Smooth muscle cell (in vitro differentiated cells): ENCODE data around the gene EFCC1. TPM values are rescaled to one million over a fixed set of nuclear protein-coding genes. Genes with fewer than 3 reads are reported as not detected.

ENCODE experiments used
- DNase-seq: peaks from one replicate; lab custom pipeline; 2025; ENCODE audit not compliant: unreplicated experiment; lab: John Stamatoyannopoulos, UW
- H2AFZ ChIP-seq: fragments of 200-600 bp; sonication (generic); 2 replicates; pipeline ENCODE4 v1.6.0; 2016; ENCODE audit warnings: antibody characterized with exemption, low read depth, mild to moderate bottlenecking
- H3F3A ChIP-seq: fragments of 200-600 bp; sonication (generic); 2 replicates; pipeline ENCODE4 v1.6.0; 2017; ENCODE audit warnings: antibody characterized with exemption, low read depth
- H3K27ac ChIP-seq: fragments of 200-600 bp; sonication (generic); 2 replicates; pipeline ENCODE4 v1.5.1; 2016; ENCODE audit warnings: low read depth, mild to moderate bottlenecking
- H3K27me3 ChIP-seq: fragments of 200-600 bp; sonication (generic); 2 replicates; pipeline ENCODE4 v1.6.1; 2016; ENCODE audit warnings: low read depth, mild to moderate bottlenecking
- H3K36me3 ChIP-seq: fragments of 200-600 bp; sonication (generic); 2 replicates; pipeline ENCODE4 v1.5.1; 2016; ENCODE audit warnings: low read depth
- H3K4me1 ChIP-seq: fragments of 200-600 bp; sonication (generic); 2 replicates; pipeline ENCODE4 v1.5.1; 2016; ENCODE audit warnings: low read depth
- H3K4me2 ChIP-seq: fragments of 200-600 bp; sonication (generic); 2 replicates; pipeline ENCODE4 v1.6.0; 2016; ENCODE audit warnings: mild to moderate bottlenecking
- H3K4me3 ChIP-seq: fragments of 200-600 bp; sonication (generic); 2 replicates; pipeline ENCODE4 v1.5.1; 2016; ENCODE audit warnings: mild to moderate bottlenecking
- H3K79me2 ChIP-seq: fragments of 200-600 bp; sonication (generic); 2 replicates; pipeline ENCODE4 v1.6.0; 2016; ENCODE audit warnings: low read depth, mild to moderate bottlenecking
- H3K9ac ChIP-seq: fragments of 200-600 bp; sonication (generic); 2 replicates; pipeline ENCODE4 v1.6.0; 2016; ENCODE audit warnings: low read depth
- H3K9me3 ChIP-seq: fragments of 200-600 bp; sonication (generic); replicated peaks from 2 replicates; pipeline ENCODE4 v1.5.1; 2016; ENCODE audit warnings: low read depth
- H4K20me1 ChIP-seq: fragments of 200-600 bp; sonication (generic); 2 replicates; pipeline ENCODE4 v1.6.0; 2016; ENCODE audit warnings: low read depth
- WGBS: methylation state at CpG from one replicate; pipeline ENCODE4 v1.1.7; 2016; ENCODE audit warnings: low lambda C conversion rate; 5-methylcytosine and 5-hydroxymethylcytosine counted together
- polyA plus RNA-seq: library from polyadenylated mRNA; unstranded; fragments of >200 nt; fragmentation: Nextera tagmentation; extraction: Ambion mirVana; gene quantifications from 2 replicates; pipeline ENCODE4 v1.2.1, GENCODE V29; 2016
- total RNA-seq: library from RNA; depleted of rRNA; stranded (reverse); fragments of >200 nt; gene quantifications from 2 replicates; pipeline ENCODE4 v1.2.3, GENCODE V29; 2014
- TF ChIP-seq, protein P1 (sequence below): fragments of 200-600 bp; sonication (generic); IDR thresholded peaks from 2 replicates; pipeline ENCODE4 v1.5.1; 2017; ENCODE audit warnings: borderline replicate concordance, mild to moderate bottlenecking, antibody characterized with exemption; ENCODE audit not compliant: insufficient read depth, poor library complexity, severe bottlenecking

Gene EFCC1
- total and polyA plus RNA-seq, 2 experiments from 2014 or later, result 0.26 TPM; not detected in 1

DNA sequence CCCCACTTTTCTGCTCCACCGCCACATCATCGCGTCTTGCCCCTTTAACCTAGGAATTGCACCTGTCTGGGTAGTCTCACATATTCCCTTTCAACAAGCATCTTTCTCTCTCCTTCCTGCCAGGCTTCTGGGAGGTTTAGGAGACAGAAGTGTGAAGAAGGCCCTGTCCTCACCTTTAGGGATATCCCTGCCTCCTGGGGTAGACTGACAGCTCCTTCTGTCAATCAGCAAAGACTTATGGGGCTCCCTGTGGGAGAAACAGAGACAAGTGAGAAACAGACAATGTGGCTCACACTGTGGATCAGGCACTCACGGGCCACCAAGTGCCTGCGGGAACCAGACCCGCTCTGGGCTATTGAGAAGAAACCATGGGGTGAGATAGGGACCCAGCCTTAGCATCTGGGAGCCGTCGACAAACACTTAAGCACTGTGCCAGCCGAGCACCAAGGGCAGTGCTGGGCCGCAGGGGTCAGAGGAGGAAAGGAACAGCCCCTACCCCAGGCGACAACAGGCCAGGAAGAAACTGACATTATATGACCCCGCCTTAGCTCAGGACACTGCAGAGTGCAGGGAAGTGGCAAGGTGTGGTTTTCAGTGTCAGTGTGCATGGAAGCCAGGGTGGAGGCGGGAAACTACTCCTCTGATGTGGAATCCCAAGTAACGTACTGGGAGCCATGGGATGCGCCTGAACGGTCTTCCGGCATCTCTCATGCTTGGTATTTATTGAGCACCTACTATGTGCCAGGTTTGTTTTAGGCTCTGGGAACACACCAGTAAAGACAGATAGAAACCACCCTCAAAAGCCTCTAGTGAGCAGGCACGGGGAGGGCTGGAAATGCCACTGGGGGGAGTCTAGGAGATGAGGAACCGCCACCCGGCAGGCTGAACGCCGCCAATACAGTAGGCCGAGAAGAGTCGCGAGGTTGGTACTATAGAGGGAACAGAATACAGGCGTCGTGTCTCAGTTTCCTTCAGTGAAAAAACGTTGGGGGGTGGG, 1.8 kb downstream of the EFCC1 start:
- TF ChIP-seq, protein P1, sequence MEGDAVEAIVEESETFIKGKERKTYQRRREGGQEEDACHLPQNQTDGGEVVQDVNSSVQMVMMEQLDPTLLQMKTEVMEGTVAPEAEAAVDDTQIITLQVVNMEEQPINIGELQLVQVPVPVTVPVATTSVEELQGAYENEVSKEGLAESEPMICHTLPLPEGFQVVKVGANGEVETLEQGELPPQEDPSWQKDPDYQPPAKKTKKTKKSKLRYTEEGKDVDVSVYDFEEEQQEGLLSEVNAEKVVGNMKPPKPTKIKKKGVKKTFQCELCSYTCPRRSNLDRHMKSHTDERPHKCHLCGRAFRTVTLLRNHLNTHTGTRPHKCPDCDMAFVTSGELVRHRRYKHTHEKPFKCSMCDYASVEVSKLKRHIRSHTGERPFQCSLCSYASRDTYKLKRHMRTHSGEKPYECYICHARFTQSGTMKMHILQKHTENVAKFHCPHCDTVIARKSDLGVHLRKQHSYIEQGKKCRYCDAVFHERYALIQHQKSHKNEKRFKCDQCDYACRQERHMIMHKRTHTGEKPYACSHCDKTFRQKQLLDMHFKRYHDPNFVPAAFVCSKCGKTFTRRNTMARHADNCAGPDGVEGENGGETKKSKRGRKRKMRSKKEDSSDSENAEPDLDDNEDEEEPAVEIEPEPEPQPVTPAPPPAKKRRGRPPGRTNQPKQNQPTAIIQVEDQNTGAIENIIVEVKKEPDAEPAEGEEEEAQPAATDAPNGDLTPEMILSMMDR, result no peak
- no peak for DNase-seq
- H3K4me2 ChIP-seq, result no peak overlapping the region
- peaks cover 18% of the 10 kb centered on the region for H3K4me1 ChIP-seq
- no peaks in the 10 kb centered on the region for H3K79me2 ChIP-seq
- H3F3A ChIP-seq, result no peaks in the 10 kb centered on the region
- H3K9me3 ChIP-seq, result no peaks in the 10 kb centered on the region
- H3K27me3 ChIP-seq, result peaks cover 89% of the 10 kb centered on the region
- no peak overlapping the region for H2AFZ ChIP-seq
- H3K36me3 ChIP-seq, result no peaks in the 10 kb centered on the region
- H3K4me3 ChIP-seq, result no peak overlapping the region
- 58% methylated on average over 28 of the region's 28 CpGs for WGBS
- H3K9ac ChIP-seq, result no peak overlapping the region
- no peaks in the 10 kb centered on the region for H4K20me1 ChIP-seq
- no peak overlapping the region for H3K27ac ChIP-seq

DNA sequence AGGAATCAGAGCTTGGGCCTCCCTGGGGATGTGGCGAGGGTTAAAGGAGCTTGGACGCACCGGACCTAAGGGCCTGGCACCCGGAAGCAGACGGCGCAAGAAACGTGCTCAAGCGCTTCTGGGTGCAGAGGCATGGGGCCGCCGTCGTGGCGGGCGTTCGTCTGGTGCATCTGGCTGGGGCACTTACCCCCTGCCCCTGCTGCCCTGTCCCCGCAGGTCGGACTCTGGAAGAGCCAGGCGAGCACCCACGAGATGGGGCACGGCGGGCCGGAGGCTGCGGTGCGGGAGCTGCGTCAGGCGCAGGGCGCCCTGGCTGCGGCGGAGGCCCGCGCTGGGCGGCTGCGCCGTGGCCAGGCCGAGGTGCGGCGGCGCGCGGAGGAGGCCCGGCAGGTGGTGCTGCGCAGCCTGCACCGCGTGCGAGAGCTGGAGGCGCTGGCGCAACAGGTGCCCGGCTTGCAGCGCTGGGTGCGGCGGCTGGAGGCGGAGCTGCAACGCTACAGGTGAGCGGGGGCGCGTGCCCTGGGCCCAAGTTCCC, 2.5 kb downstream of the EFCC1 start:
- TF ChIP-seq, protein P1, result no peak
- peaks cover 10% of the 10 kb centered on the region for H3K4me1 ChIP-seq
- no peak for DNase-seq
- no peak overlapping the region for H3K27ac ChIP-seq
- WGBS, result 24% methylated on average over 38 of the region's 55 CpGs
- H3K9ac ChIP-seq, result no peak overlapping the region
- no peaks in the 10 kb centered on the region for H4K20me1 ChIP-seq
- no peaks in the 10 kb centered on the region for H3K36me3 ChIP-seq
- H2AFZ ChIP-seq, result no peak overlapping the region
- no peaks in the 10 kb centered on the region for H3K79me2 ChIP-seq
- H3K4me3 ChIP-seq, result no peak overlapping the region
- H3F3A ChIP-seq, result no peaks in the 10 kb centered on the region
- peaks cover 85% of the 10 kb centered on the region for H3K27me3 ChIP-seq
- H3K4me2 ChIP-seq, result no peak overlapping the region
- H3K9me3 ChIP-seq, result no peaks in the 10 kb centered on the region

DNA sequence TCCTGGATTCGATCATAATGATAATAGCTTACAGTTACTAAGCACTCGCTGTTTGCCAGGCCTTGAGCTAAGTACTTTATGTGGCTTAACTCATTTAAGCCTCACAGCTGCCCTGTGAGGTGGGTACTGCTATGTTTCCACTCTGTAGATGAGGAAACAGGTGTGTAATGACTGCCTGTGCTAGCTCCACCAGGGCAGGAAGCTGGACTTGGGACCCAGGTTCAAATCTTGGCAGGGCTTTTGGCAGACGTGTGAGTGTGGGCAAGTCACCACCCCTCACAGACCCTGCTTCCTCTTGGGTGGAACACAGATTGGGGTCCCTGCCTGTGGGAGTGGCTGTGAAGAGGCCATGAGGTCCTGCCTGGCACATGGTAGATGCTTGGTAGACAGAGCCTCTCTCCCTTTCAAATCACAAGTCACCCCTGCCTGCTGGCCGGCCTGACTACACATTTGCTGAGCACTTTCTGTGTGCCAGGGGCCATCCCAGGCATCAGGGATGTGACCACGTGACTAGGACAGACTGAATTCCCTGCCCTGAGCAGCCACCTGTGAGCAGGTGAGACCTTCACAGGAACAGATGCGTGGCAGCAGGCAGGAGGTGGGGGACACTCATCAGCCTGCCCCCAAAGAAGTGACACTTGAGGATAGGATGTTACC, 3.7 kb downstream of the EFCC1 start:
- no peaks in the 10 kb centered on the region for H3K79me2 ChIP-seq
- H3K4me3 ChIP-seq, result no peak overlapping the region
- peaks cover 74% of the 10 kb centered on the region for H3K27me3 ChIP-seq
- no peak overlapping the region for H3K4me2 ChIP-seq
- no peaks in the 10 kb centered on the region for H4K20me1 ChIP-seq
- peaks cover 7% of the 10 kb centered on the region for H3K4me1 ChIP-seq
- H3F3A ChIP-seq, result no peaks in the 10 kb centered on the region
- DNase-seq, result no peak
- H3K36me3 ChIP-seq, result no peaks in the 10 kb centered on the region
- H3K9me3 ChIP-seq, result no peaks in the 10 kb centered on the region
- no peak overlapping the region for H3K27ac ChIP-seq
- TF ChIP-seq, protein P1, result no peak
- no peak overlapping the region for H2AFZ ChIP-seq
- WGBS, result 87% methylated on average over 6 of the region's 6 CpGs
- no peak overlapping the region for H3K9ac ChIP-seq
